ENCODE data around the gene CLDN15. TPM values are rescaled to one million over a fixed set of nuclear protein-coding genes. Genes with fewer than 3 reads are reported as not detected.
"Not testable (repeated sequence)": the region's sequence is repeated elsewhere in the genome, so short reads cannot be mapped to it uniquely, and the experiment has no call there.

The CLDN15 gene
- total RNA-seq, 1 experiment from 2014 or later: 14.7 TPM

DNA sequence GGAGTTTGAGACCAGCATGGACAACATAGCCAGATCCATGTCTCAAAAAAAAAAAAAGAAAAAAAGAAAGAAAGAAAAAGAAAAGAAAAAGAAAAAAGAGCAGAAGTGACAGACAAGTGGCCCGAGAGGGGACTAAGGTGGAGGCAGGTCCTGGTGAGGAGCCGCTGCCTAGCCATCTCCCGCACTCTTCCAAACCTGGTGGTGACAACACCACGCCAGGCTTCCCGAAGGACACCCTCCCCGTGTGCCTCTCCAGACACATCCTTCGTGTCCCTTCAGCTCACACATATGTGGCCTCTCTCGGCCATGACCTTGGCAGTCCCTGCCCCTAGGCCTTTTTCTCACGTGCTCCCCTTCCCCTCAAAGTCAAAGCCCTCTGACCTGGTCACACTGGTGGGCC is 47.6 kb upstream of the CLDN15 start:
- intact Hi-C loops (cut with micrococcal nuclease; ENCODE audit: unreplicated experiment): no loop called here
- Histone ChIP-seq H3K4me3 (ENCODE audit: low read depth, low read length, poor library complexity, severe bottlenecking) (no peak overlapping the region), H3K27ac (ENCODE audit: low read depth, low read length, poor library complexity, severe bottlenecking) (no peak overlapping the region), H3K9me3 (ENCODE audit: low read depth, low read length, poor library complexity, severe bottlenecking) (no peaks in the 10 kb centered on the region), H3K36me3 (ENCODE audit: insufficient read depth, low read length, poor library complexity, severe bottlenecking) (no peaks in the 10 kb centered on the region), H3K4me1 (ENCODE audit: insufficient read depth, low read length, poor library complexity, severe bottlenecking) (no peaks in the 10 kb centered on the region), H3K27me3 (replicated peaks; ENCODE audit: insufficient read depth, low read depth, low read length, poor library complexity) (peaks cover 6% of the 10 kb centered on the region)
- CTCF ChIA-PET: interaction anchor here (0.7 kb wide), 1 partner anchor 257 kb away, joined by 5 read pairs; no protein-coding TSS in a partner anchor
- POLR2A ChIA-PET (ENCODE audit: low non-redundant PET): no interaction called here
- TF ChIP-seq, protein P1, sequence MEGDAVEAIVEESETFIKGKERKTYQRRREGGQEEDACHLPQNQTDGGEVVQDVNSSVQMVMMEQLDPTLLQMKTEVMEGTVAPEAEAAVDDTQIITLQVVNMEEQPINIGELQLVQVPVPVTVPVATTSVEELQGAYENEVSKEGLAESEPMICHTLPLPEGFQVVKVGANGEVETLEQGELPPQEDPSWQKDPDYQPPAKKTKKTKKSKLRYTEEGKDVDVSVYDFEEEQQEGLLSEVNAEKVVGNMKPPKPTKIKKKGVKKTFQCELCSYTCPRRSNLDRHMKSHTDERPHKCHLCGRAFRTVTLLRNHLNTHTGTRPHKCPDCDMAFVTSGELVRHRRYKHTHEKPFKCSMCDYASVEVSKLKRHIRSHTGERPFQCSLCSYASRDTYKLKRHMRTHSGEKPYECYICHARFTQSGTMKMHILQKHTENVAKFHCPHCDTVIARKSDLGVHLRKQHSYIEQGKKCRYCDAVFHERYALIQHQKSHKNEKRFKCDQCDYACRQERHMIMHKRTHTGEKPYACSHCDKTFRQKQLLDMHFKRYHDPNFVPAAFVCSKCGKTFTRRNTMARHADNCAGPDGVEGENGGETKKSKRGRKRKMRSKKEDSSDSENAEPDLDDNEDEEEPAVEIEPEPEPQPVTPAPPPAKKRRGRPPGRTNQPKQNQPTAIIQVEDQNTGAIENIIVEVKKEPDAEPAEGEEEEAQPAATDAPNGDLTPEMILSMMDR (conservative IDR thresholded peaks at IDR 0.05; ENCODE audit: low read depth, low read length): no peak
- TF ChIP-seq EZH2 (IDR thresholded peaks at IDR 0.05; ENCODE audit: borderline replicate concordance, low read depth, low read length, poor library complexity, severe bottlenecking): no peak
- no peak for DNase-seq (ENCODE audit: low spot score)
- BruUV-seq (replicated peaks): no TSS peak

DNA sequence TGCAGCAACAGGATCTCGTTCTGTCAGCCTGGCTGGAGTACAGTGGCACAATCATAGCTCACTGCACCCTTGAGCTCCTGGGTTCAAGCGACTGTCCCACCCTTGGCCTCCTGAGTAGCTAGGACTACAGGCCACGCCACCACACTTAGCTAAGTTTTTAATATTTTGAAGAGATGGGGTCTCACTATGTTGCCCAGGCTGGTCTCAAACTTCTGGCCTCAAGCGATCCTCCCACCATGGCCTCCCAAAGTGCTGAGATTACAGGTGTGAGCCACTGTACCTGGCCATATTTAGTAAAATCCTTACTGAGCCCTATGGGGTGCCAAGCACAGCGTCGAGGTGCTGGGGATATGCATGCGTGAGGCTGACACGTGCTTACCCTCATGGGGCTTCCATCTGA is 43.3 kb upstream of the CLDN15 start:
- CTCF ChIA-PET; POLR2A ChIA-PET (ENCODE audit: low non-redundant PET); H3K36me3 ChIP-seq (ENCODE audit: insufficient read depth, low read length, poor library complexity, severe bottlenecking); BruUV-seq (replicated peaks); H3K4me3 ChIP-seq (ENCODE audit: low read depth, low read length, poor library complexity, severe bottlenecking); H3K9me3 ChIP-seq (ENCODE audit: low read depth, low read length, poor library complexity, severe bottlenecking); H3K27ac ChIP-seq (ENCODE audit: low read depth, low read length, poor library complexity, severe bottlenecking); DNase-seq (ENCODE audit: low spot score); H3K27me3 ChIP-seq (replicated peaks; ENCODE audit: insufficient read depth, low read depth, low read length, poor library complexity); H3K4me1 ChIP-seq (ENCODE audit: insufficient read depth, low read length, poor library complexity, severe bottlenecking): not testable (repeated sequence)
- intact Hi-C loops (cut with micrococcal nuclease; ENCODE audit: unreplicated experiment): loop anchor here (5.0 kb wide), 1 partner anchor 384 kb away; the partner anchor contains the start of gene ACHE

DNA sequence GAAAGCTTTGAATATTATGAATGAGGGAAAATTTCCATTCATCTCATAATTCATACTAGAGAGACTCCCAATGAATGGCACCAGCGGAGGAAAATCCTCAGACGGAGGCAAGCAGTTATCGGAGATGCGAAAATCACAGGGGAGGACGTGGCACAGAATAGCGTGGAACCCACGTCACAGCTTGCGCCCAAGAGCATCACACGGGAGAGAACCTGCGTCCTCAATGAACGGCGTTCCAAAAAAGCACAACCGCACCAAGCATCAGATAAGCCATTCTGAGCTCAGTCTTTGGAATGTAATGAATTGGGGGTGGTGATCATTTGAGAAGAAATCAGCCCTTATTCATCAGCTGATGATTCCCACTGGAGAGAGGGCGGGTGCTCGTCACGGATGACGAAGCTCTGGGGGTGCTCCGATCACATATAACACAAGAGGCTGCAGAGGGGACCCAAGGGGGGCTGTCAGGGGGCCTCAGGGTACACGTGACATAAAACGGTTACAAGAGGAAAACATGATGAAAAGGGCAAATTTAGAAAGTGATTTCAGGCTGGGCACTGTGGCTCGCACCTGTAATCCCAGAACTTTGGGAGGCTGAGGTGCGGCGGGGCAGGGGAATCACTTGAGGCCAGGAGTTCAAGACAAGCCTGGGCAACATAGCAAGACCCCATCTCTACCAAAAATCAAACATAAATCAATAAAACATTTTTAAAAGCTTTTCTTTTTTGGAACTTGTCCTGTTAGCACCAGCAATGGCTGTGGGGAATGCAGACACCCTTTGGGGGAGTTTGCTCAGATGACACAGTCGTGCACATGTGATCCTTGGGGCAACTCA is 41.1 kb upstream of the CLDN15 start:
- H3K36me3 ChIP-seq (ENCODE audit: insufficient read depth, low read length, poor library complexity, severe bottlenecking): no peaks in the 10 kb centered on the region
- no peaks in the 10 kb centered on the region for H3K9me3 ChIP-seq (ENCODE audit: low read depth, low read length, poor library complexity, severe bottlenecking)
- POLR2A ChIA-PET (ENCODE audit: low non-redundant PET): interaction anchor here (0.6 kb wide), 1 partner anchor 82 kb away, joined by 3 read pairs; no protein-coding TSS in a partner anchor
- H3K4me3 ChIP-seq (ENCODE audit: low read depth, low read length, poor library complexity, severe bottlenecking): no peak overlapping the region
- H3K27ac ChIP-seq (ENCODE audit: low read depth, low read length, poor library complexity, severe bottlenecking): no peak overlapping the region
- H3K4me1 ChIP-seq (ENCODE audit: insufficient read depth, low read length, poor library complexity, severe bottlenecking): no peaks in the 10 kb centered on the region
- CTCF ChIA-PET: interaction anchor here (0.6 to 0.7 kb wide), 2 partner anchors 135 to 985 kb away, joined by 3 to 4 read pairs; no protein-coding TSS in a partner anchor
- BruUV-seq (replicated peaks): no TSS peak
- no peaks in the 10 kb centered on the region for H3K27me3 ChIP-seq (replicated peaks; ENCODE audit: insufficient read depth, low read depth, low read length, poor library complexity)
- no peak for DNase-seq (ENCODE audit: low spot score)
- TF ChIP-seq, protein P1 (conservative IDR thresholded peaks at IDR 0.05; ENCODE audit: low read depth, low read length): no peak
- TF ChIP-seq EZH2 (IDR thresholded peaks at IDR 0.05; ENCODE audit: borderline replicate concordance, low read depth, low read length, poor library complexity, severe bottlenecking): no peak
- intact Hi-C loops (cut with micrococcal nuclease; ENCODE audit: unreplicated experiment): no loop called here

Measured in A673 (cell line).